H1 (cell line): Measurements from ENCODE around the gene ZNF45. TPM values are rescaled to one million over a fixed set of nuclear protein-coding genes. Genes with fewer than 3 reads are reported as not detected.
A peak's percentile ranks its signal among the peaks of the same experiment; 100 is the strongest.

Experiments used
- CTCF ChIA-PET: fragments of 300-600 bp; sonication (Branson Sonifier 250); formaldehyde crosslinking; loops from one replicate; lab custom pipeline; 2021; ENCODE audit not compliant: partially characterized antibody; lab: Charles Lee
- POLR2A ChIA-PET: fragments of 300-600 bp; sonication (Branson Sonifier 250); formaldehyde crosslinking; loops from one replicate; lab custom pipeline; 2021; ENCODE audit warnings: inconsistent platforms; ENCODE audit not compliant: partially characterized antibody; lab: Charles Lee
- DNase-seq, 2 experiments: peaks; one replicate each; pipeline versions ENCODE4 v3.0.0 to v3.0.0-alpha.2; 2010 to 2022; ENCODE audit warnings: low spot score in 2 of 2, low read depth in 1 of 2, mixed read lengths in 1 of 2
- FAIRE-seq: peaks from 2 replicates; lab custom pipeline; 2011; peaks lifted over from hg19 to GRCh38; lab: Jason Lieb, UNC
- H2AFZ ChIP-seq: 2 replicates; pipeline ENCODE4 v1.8.1; 2012; ENCODE audit warnings: low read length, inconsistent platforms
- H2AK5ac ChIP-seq: 2 replicates; pipeline ENCODE4 v1.6.1; 2013; ENCODE audit warnings: low read depth, low read length
- H2BK120ac ChIP-seq: replicated peaks from 2 replicates; pipeline ENCODE3; 2013; ENCODE audit warnings: low read depth, low read length, inconsistent platforms
- H2BK12ac ChIP-seq: 2 replicates; pipeline ENCODE4 v1.6.1; 2013; ENCODE audit warnings: low read depth, low read length
- H2BK15ac ChIP-seq: 2 replicates; pipeline ENCODE4 v1.6.1; 2013; ENCODE audit warnings: low read length
- H2BK20ac ChIP-seq: 2 replicates; pipeline ENCODE4 v1.6.1; 2013; ENCODE audit warnings: low read length
- H2BK5ac ChIP-seq: 2 replicates; pipeline ENCODE4 v1.6.1; 2013; ENCODE audit warnings: low read depth, low read length
- H3K14ac ChIP-seq: 2 replicates; pipeline ENCODE4 v1.6.1; 2013; ENCODE audit warnings: inconsistent platforms; ENCODE audit not compliant: insufficient read length
- H3K18ac ChIP-seq: 2 replicates; pipeline ENCODE4 v1.6.1; 2013; ENCODE audit warnings: low read length; ENCODE audit errors: extremely low read depth
- H3K23ac ChIP-seq: 2 replicates; pipeline ENCODE4 v1.6.1; 2013; ENCODE audit warnings: inconsistent platforms; ENCODE audit not compliant: insufficient read length
- H3K23me2 ChIP-seq: 2 replicates; pipeline ENCODE4 v1.6.1; 2013; ENCODE audit warnings: low read depth, low read length
- H3K27ac ChIP-seq: 2 replicates; pipeline ENCODE4 v1.6.1; 2011; ENCODE audit warnings: low read depth, low read length, inconsistent platforms
- H3K27me3 ChIP-seq, 4 experiments: replicated peaks in 1 of 4; 1 replicate in 1 of 4; 2 replicates in 3 of 4; pipeline versions ENCODE4 v1.6.1 to v1.8.1; 2011 to 2013; ENCODE audit warnings: low read length in 3 of 4, mild to moderate bottlenecking in 3 of 4, inconsistent platforms in 2 of 4, mixed read lengths in 2 of 4, moderate library complexity in 1 of 4; ENCODE audit not compliant: control insufficient read depth in 3 of 4, insufficient read depth in 3 of 4; ENCODE audit errors: extremely low read depth in 1 of 4
- H3K36me3 ChIP-seq, 4 experiments: 2 replicates each; pipeline versions ENCODE4 v1.6.1 to v1.8.1; 2011 to 2013; ENCODE audit warnings: mild to moderate bottlenecking in 4 of 4, low read length in 3 of 4, moderate library complexity in 2 of 4, control low read depth in 1 of 4, inconsistent platforms in 1 of 4; ENCODE audit not compliant: insufficient read depth in 4 of 4, control insufficient read depth in 2 of 4
- H3K4ac ChIP-seq: replicated peaks from 2 replicates; pipeline ENCODE3; 2013; ENCODE audit warnings: low read length, low read depth, mixed read lengths, inconsistent platforms; ENCODE audit not compliant: insufficient read length
- H3K4me1 ChIP-seq, 4 experiments: replicated peaks in 1 of 4; 1 replicate in 1 of 4; 2 replicates in 3 of 4; pipeline versions ENCODE4 v1.6.1 to v1.8.1; 2011 to 2013; ENCODE audit warnings: low read length in 3 of 4, inconsistent platforms in 2 of 4, mixed read lengths in 1 of 4; ENCODE audit not compliant: insufficient read depth in 4 of 4, control insufficient read depth in 3 of 4
- H3K4me2 ChIP-seq, 2 experiments: 2 replicates each; pipeline versions ENCODE4 v1.6.1 to v1.8.1; 2011 to 2013; ENCODE audit warnings: low read depth in 2 of 2, low read length in 2 of 2, control low read depth in 1 of 2, inconsistent platforms in 1 of 2, mild to moderate bottlenecking in 1 of 2; ENCODE audit not compliant: insufficient read depth in 1 of 2
- H3K4me3 ChIP-seq, 4 experiments: fragments of 200-600, 300-600 bp in 1 of 4; sonication (generic), shearing (Covaris generic), sonication (Bioruptor Twin) in 1 of 4; 2 replicates each; pipeline versions ENCODE4 v1.5.1 to v1.8.1; 2011 to 2016; ENCODE audit warnings: low read length in 4 of 4, low read depth in 3 of 4, control low read depth in 2 of 4, inconsistent platforms in 2 of 4, mild to moderate bottlenecking in 2 of 4, mixed read lengths in 1 of 4, moderate library complexity in 1 of 4; ENCODE audit not compliant: insufficient read depth in 2 of 4; ENCODE audit errors: extremely low read depth in 1 of 4
- H3K56ac ChIP-seq: replicated peaks from 2 replicates; pipeline ENCODE3; 2013; ENCODE audit warnings: low read depth, mild to moderate bottlenecking, mixed read lengths, low read length, inconsistent platforms; ENCODE audit not compliant: insufficient read length
- H3K79me1 ChIP-seq: 2 replicates; pipeline ENCODE4 v1.6.1; 2013; ENCODE audit warnings: low read depth, low read length, control low read depth
- H3K79me2 ChIP-seq, 2 experiments: 2 replicates each; pipeline versions ENCODE4 v1.6.1 to v1.8.1; 2012 to 2013; ENCODE audit warnings: low read length in 2 of 2, mild to moderate bottlenecking in 2 of 2, inconsistent platforms in 1 of 2; ENCODE audit not compliant: insufficient read depth in 2 of 2, control insufficient read depth in 1 of 2
- H3K9ac ChIP-seq, 4 experiments: replicated peaks in 1 of 4; 1 replicate in 1 of 4; 2 replicates in 3 of 4; pipeline versions ENCODE4 v1.6.1 to v1.8.1; 2011 to 2013; ENCODE audit warnings: low read depth in 3 of 4, low read length in 3 of 4, control low read depth in 2 of 4, mild to moderate bottlenecking in 2 of 4, moderate library complexity in 2 of 4, inconsistent platforms in 1 of 4; ENCODE audit errors: extremely low read depth in 1 of 4
- H3K9me3 ChIP-seq, 2 experiments: 2 replicates each; pipeline versions ENCODE4 v1.6.1 to v1.8.1; 2012 to 2013; ENCODE audit warnings: mild to moderate bottlenecking in 2 of 2, moderate library complexity in 2 of 2, control low read depth in 1 of 2, inconsistent platforms in 1 of 2, low read depth in 1 of 2, low read length in 1 of 2, mixed read lengths in 1 of 2; ENCODE audit not compliant: insufficient read depth in 2 of 2
- H4K20me1 ChIP-seq, 2 experiments: replicated peaks in 1 of 2; 2 replicates each; pipeline versions ENCODE3 to v1.8.1; 2011 to 2013; ENCODE audit warnings: inconsistent platforms in 2 of 2, low read length in 2 of 2, mild to moderate bottlenecking in 1 of 2; ENCODE audit not compliant: insufficient read depth in 2 of 2, control insufficient read depth in 1 of 2
- H4K5ac ChIP-seq: 2 replicates; pipeline ENCODE4 v1.6.1; 2013; ENCODE audit warnings: low read length, low read depth, mixed read lengths, inconsistent platforms; ENCODE audit not compliant: insufficient read length
- H4K8ac ChIP-seq: 2 replicates; pipeline ENCODE4 v1.8.0; 2013; ENCODE audit warnings: mild to moderate bottlenecking, moderate library complexity, low read length, inconsistent platforms; ENCODE audit not compliant: insufficient read depth; ENCODE audit errors: extremely low read depth
- H4K91ac ChIP-seq: replicated peaks from 2 replicates; pipeline ENCODE3; 2013; ENCODE audit warnings: low read length, mixed read lengths, inconsistent platforms; ENCODE audit not compliant: insufficient read length
- BCL11A ChIP-seq, 2 experiments: IDR thresholded peaks; one replicate each; pipeline ENCODE4 v1.6.1; 2011; ENCODE audit warnings: low read depth in 2 of 2, low read length in 2 of 2, mild to moderate bottlenecking in 2 of 2
- KDM5A ChIP-seq: fragments of 200-600 bp; IDR thresholded peaks from 2 replicates; pipeline ENCODE4 v1.7.1; 2012; ENCODE audit warnings: mild to moderate bottlenecking, low read length, inconsistent platforms, mixed read lengths
- NRF1 ChIP-seq: IDR thresholded peaks from 2 replicates; pipeline ENCODE4 v1.6.1; 2011; ENCODE audit warnings: mild to moderate bottlenecking, low read depth, low read length, improper control_type of control experiment
- WGBS, 2 experiments: shearing (Covaris generic) in 1 of 2; methylation state at CpG; one replicate each; pipeline versions ENCODE4 v1.1.6 to v1.1.7; 2013 to 2015; ENCODE audit warnings: low lambda C conversion rate in 2 of 2, mixed read lengths in 2 of 2, inconsistent platforms in 1 of 2, low coverage in 1 of 2, missing lambda C conversion rate in 1 of 2; ENCODE audit not compliant: insufficient replicate concordance in 2 of 2, insufficient coverage in 1 of 2, insufficient read length in 1 of 2; ENCODE audit errors: extremely low coverage in 1 of 2, missing lambda C conversion rate in 1 of 2; 5-methylcytosine and 5-hydroxymethylcytosine counted together
- polyA plus RNA-seq, 7 experiments: library from polyadenylated mRNA; depleted of rRNA in 3 of 7; stranded (reverse) in 5 of 7; unstranded in 2 of 7; fragments of >200 nt in 5 of 7; fragments of 200-250 nt in 2 of 7; gene quantifications; 1 replicate in 5 of 7; 2 replicates in 1 of 7; 4 replicates in 1 of 7; pipeline versions ENCODE4 v1.2.1 to v1.2.3, GENCODE V29; 2011 to 2013; ENCODE audit warnings: missing spikeins in 2 of 7, mixed read lengths in 2 of 7
- total RNA-seq: library from RNA; stranded (reverse); fragmentation: NEBNext Ultra II Directional; extraction: Animal tissue kit (Norgen Biotek cat#: 25700); gene quantifications from 2 replicates; pipeline ENCODE4 v1.2.1, GENCODE V29; 2021

ZNF45 gene
- total and polyA plus RNA-seq, 2 of the 8 experiments (the other 6 are each of a cell fraction or from before 2014, with no cell fraction given), result 4.6 to 16.2 TPM

- H2BK20ac ChIP-seq, result no peak overlapping the region
- H3K23ac ChIP-seq, result no peak overlapping the region
- H3K4ac ChIP-seq, result no peak overlapping the region
- no peak overlapping the region for H4K8ac ChIP-seq
- H4K20me1 ChIP-seq, result no peaks in the 10 kb centered on the region
- no peak overlapping the region for H2BK12ac ChIP-seq
- no peaks in the 10 kb centered on the region; a peak in 1 of 8 replicates for H3K36me3 ChIP-seq
- no peak overlapping the region for H2BK120ac ChIP-seq
- no peaks in the 10 kb centered on the region for H3K4me1 ChIP-seq
- H2AK5ac ChIP-seq, result no peak overlapping the region
- no peak overlapping the region for H3K18ac ChIP-seq
- CTCF ChIA-PET, result no interaction called here
- no peak overlapping the region for H2BK15ac ChIP-seq
- no peak overlapping the region for H2BK5ac ChIP-seq
- H3K56ac ChIP-seq, result no peak overlapping the region
- no peaks in the 10 kb centered on the region for H3K27me3 ChIP-seq
- no peaks in the 10 kb centered on the region; the same call in 1 of the 2 replicates for H3K23me2 ChIP-seq
- H3K27ac ChIP-seq, result no peak overlapping the region
- no peak overlapping the region for H2AFZ ChIP-seq
- TF ChIP-seq BCL11A (IDR thresholded peaks at IDR 0.05; ENCODE audit: low read depth in 2 of 2, low read length in 2 of 2) (no peak), KDM5A (no peak), NRF1 (no peak)
- 86% methylated on average over 2 of the region's 2 CpGs; no CpG with 5 or more reads in 1 of the 2 experiments for WGBS, 2 experiments
- no peak overlapping the region for H4K91ac ChIP-seq
- H3K79me1 ChIP-seq, result no peaks in the 10 kb centered on the region
- DNase-seq (no peak), FAIRE-seq (no peak)
- H3K14ac ChIP-seq, result no peak overlapping the region
- H3K9me3 ChIP-seq, result peaks cover 9 to 14% of the 10 kb centered on the region in 2 experiments; a peak in 3 of 4 replicates
- H4K5ac ChIP-seq, result no peak overlapping the region
- H3K79me2 ChIP-seq, result peaks cover 0 to 4% of the 10 kb centered on the region in 2 experiments; a peak in 1 of 4 replicates
- peak overlapping the region in 1 of 4 experiments; percentile 79; a peak in 2 of 8 replicates for H3K4me3 ChIP-seq
- POLR2A ChIA-PET, result interaction anchor here (0.7 to 2.3 kb wide), 6 partner anchors 9 to 128 kb away, joined by 3 to 8 read pairs (median 4); partner anchors contain the start of gene ZNF45
- no peak overlapping the region for H3K9ac ChIP-seq
- H3K4me2 ChIP-seq, result peak overlapping the region in 1 of 2 experiments; percentile 88; a peak in 1 of 4 replicates
These were observed 48.4 kb upstream of the ZNF45 start for GRCh38 chr19:43983544-43983911.
